DOHH2 (cell line): ENCODE measurements around the gene PBX4.

ENCODE experiments used
- H3F3A ChIP-seq: fragments of 200-600 bp; sonication (generic), shearing (Covaris generic); 2 replicates; pipeline ENCODE4 v1.6.0; 2016; ENCODE audit warnings: antibody characterized with exemption, mild to moderate bottlenecking; ENCODE audit not compliant: control insufficient read depth, insufficient read depth
- H3K27ac ChIP-seq: fragments of 200-600 bp; sonication (generic); 2 replicates; pipeline ENCODE4 v1.5.1; 2014; ENCODE audit warnings: low read depth, mild to moderate bottlenecking, low read length, moderate library complexity
- H3K27me3 ChIP-seq: fragments of 200-600 bp; sonication (generic); 2 replicates; pipeline ENCODE4 v1.6.1; 2014; ENCODE audit warnings: mild to moderate bottlenecking, low read length, mixed read lengths; ENCODE audit not compliant: control insufficient read depth
- H3K36me3 ChIP-seq: fragments of 200-600 bp; sonication (generic); 2 replicates; pipeline ENCODE4 v1.6.1; 2014; ENCODE audit warnings: mild to moderate bottlenecking, low read length, moderate library complexity, mixed read lengths; ENCODE audit not compliant: control insufficient read depth
- H3K4me1 ChIP-seq: fragments of 200-600 bp; sonication (generic); 2 replicates; pipeline ENCODE4 v1.6.1; 2014; ENCODE audit warnings: mild to moderate bottlenecking, low read length, mixed read lengths; ENCODE audit not compliant: control insufficient read depth
- H3K4me2 ChIP-seq: fragments of 200-600 bp; sonication (generic); 2 replicates; pipeline ENCODE4 v1.6.0; 2014; ENCODE audit warnings: mild to moderate bottlenecking, low read length, moderate library complexity
- H3K4me3 ChIP-seq: fragments of 200-600 bp; sonication (generic); 2 replicates; pipeline ENCODE4 v1.5.1; 2014; ENCODE audit warnings: mild to moderate bottlenecking, low read length, mixed read lengths
- H3K79me2 ChIP-seq: fragments of 200-600 bp; sonication (generic); 2 replicates; pipeline ENCODE4 v1.6.1; 2014; ENCODE audit warnings: mild to moderate bottlenecking, low read length, mixed read lengths; ENCODE audit not compliant: control insufficient read depth
- H3K9me2 ChIP-seq: fragments of 200-600 bp; sonication (generic); replicated peaks from 2 replicates; pipeline ENCODE4 v1.6.1; 2014; ENCODE audit warnings: mild to moderate bottlenecking, low read length, mixed read lengths; ENCODE audit not compliant: control insufficient read depth
- H3K9me3 ChIP-seq: fragments of 200-600 bp; sonication (generic); 2 replicates; pipeline ENCODE4 v1.6.1; 2014; ENCODE audit warnings: antibody characterized with exemption, low read length, mixed read lengths; ENCODE audit not compliant: control insufficient read depth, insufficient read depth
- H4K20me1 ChIP-seq: fragments of 200-600 bp; sonication (generic); 2 replicates; pipeline ENCODE4 v1.6.0; 2014; ENCODE audit warnings: low read depth, mild to moderate bottlenecking, antibody characterized with exemption, low read length, moderate library complexity; ENCODE audit not compliant: control insufficient read depth, insufficient read depth
- CTCF ChIP-seq: fragments of 200-600 bp; sonication (generic); IDR thresholded peaks from one replicate; pipeline ENCODE4 v1.5.1; 2014; ENCODE audit warnings: antibody characterized with exemption, mild to moderate bottlenecking, low read depth, low read length; ENCODE audit not compliant: poor library complexity, severe bottlenecking
- EZH2phosphoT487 ChIP-seq: fragments of 200-600 bp; sonication (generic); IDR thresholded peaks from 2 replicates; pipeline ENCODE4 v1.6.1; 2017; ENCODE audit warnings: borderline replicate concordance, mild to moderate bottlenecking, antibody characterized with exemption, low read length, moderate library complexity, mixed read lengths

The PBX4 gene

DNA sequence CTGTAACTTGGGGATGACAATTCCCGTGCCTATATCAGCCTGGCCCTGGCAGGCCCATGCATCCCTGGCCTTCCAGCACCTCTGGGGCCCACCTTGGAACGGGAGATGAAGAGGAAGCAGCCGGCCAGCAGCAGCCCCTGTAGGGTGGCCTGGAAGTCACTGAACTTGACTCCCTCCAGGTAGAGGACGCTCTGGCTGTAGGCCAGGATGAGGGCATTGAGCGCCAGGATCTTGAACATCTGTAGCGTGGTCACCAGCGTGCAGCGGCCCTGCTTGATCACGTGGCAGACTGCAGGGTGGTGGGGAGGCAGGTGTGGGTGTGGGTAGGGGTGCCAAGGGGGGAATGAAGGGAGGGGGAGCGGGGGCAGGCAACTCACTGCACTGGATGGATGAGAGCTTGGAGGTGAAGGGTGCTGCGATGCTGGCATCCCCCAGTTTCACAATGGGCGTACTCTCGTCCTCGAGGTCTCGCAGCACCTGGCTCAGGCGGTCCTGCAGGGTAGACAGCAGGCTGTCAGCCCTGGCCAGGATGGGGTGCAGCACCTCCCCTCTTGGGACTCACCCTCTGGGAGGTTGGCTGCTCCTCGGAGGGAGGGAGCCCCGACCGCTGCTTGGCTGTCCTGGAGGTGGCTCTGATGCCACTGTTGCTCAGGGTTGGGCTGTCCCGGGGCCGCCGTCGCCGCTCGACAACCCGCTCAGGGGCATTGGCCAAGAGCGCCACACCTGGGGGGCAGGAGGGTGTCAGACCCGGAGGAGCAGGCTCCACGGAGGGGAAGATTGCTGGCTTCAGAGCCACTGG lies 28.7 kb upstream of the PBX4 start:
- Histone ChIP-seq H3K27me3 (no peaks in the 10 kb centered on the region), H3K27ac (no peak overlapping the region), H3K9me3 (no peaks in the 10 kb centered on the region), H3K9me2 (no peaks in the 10 kb centered on the region), H4K20me1 (no peaks in the 10 kb centered on the region), H3F3A (peaks cover 11% of the 10 kb centered on the region), H3K4me2 (no peak overlapping the region), H3K36me3 (peaks cover 74% of the 10 kb centered on the region), H3K79me2 (peaks cover 11% of the 10 kb centered on the region), H3K4me1 (peaks cover 16% of the 10 kb centered on the region), H3K4me3 (no peak overlapping the region)
- no peak for TF ChIP-seq CTCF
- no peak for TF ChIP-seq EZH2phosphoT487

- H3K27me3 ChIP-seq: no peaks in the 10 kb centered on the region
- no peaks in the 10 kb centered on the region for H3K9me2 ChIP-seq
- TF ChIP-seq CTCF (no peak), EZH2phosphoT487 (no peak)
- H3K4me2 ChIP-seq: no peak overlapping the region
- no peaks in the 10 kb centered on the region for H4K20me1 ChIP-seq
- H3K9me3 ChIP-seq: no peaks in the 10 kb centered on the region
- peaks cover 19% of the 10 kb centered on the region for H3K79me2 ChIP-seq
- peaks cover 23% of the 10 kb centered on the region for H3K4me1 ChIP-seq
- no peak overlapping the region for H3K4me3 ChIP-seq
- H3F3A ChIP-seq: peaks cover 11% of the 10 kb centered on the region
- no peak overlapping the region for H3K27ac ChIP-seq
- peaks cover 65% of the 10 kb centered on the region for H3K36me3 ChIP-seq
These were observed 26.9 kb upstream of the PBX4 start for GRCh38 chr19:19645233-19645870.

GRCh38 chr19:19644054-19644388 lies 25.5 kb upstream of the PBX4 start:
- TF ChIP-seq CTCF: peak; percentile 17
- no peak for TF ChIP-seq EZH2phosphoT487
- peak overlapping the region; percentile 91 for H3K4me2 ChIP-seq
- peaks cover 23% of the 10 kb centered on the region for H3K4me1 ChIP-seq
- no peaks in the 10 kb centered on the region for H3K9me3 ChIP-seq
- H3K27ac ChIP-seq: peak overlapping the region; percentile 80
- H3K79me2 ChIP-seq: peaks cover 19% of the 10 kb centered on the region
- peak overlapping the region; percentile 85 for H3K4me3 ChIP-seq
- H3K9me2 ChIP-seq: no peaks in the 10 kb centered on the region
- no peaks in the 10 kb centered on the region for H3K27me3 ChIP-seq
- H4K20me1 ChIP-seq: no peaks in the 10 kb centered on the region
- H3K36me3 ChIP-seq: peaks cover 64% of the 10 kb centered on the region
- peaks cover 11% of the 10 kb centered on the region for H3F3A ChIP-seq
